HepG2 (cell line): Measurements from ENCODE around the gene SLC5A6. TPM values are rescaled to one million over a fixed set of nuclear protein-coding genes. Genes with fewer than 3 reads are reported as not detected.

Experiments
- CCAR2 ChIP-seq: fragments of 200-400 bp; formaldehyde crosslinking; optimal IDR thresholded peaks from 2 replicates; pipeline ENCODE3; 2018; ENCODE audit warnings: low read depth, mild to moderate bottlenecking, low read length, moderate library complexity
- KLF15 ChIP-seq: sonication (generic); formaldehyde crosslinking; IDR thresholded peaks from 2 replicates; pipeline ENCODE4 v1.8.1; 2023; ENCODE audit warnings: borderline replicate concordance, mild to moderate bottlenecking, inconsistent platforms, missing genetic modification reagents, mixed read lengths
- NFIB ChIP-seq: sonication (generic); formaldehyde crosslinking; IDR thresholded peaks from 2 replicates; pipeline ENCODE4 v1.9.0; 2021; ENCODE audit warnings: missing genetic modification reagents, mild to moderate bottlenecking, borderline replicate concordance
- NFYC ChIP-seq: IDR thresholded peaks from 2 replicates; pipeline ENCODE4 v1.6.1; 2016; ENCODE audit warnings: missing genetic modification reagents, missing compliant biosample characterization
- PAXIP1 ChIP-seq: sonication (generic); formaldehyde crosslinking; conservative IDR thresholded peaks from 2 replicates; pipeline ENCODE4 v1.4.0; 2020; ENCODE audit warnings: mild to moderate bottlenecking, missing genetic modification reagents, moderate library complexity
- PCBP2 ChIP-seq: fragments of 200-400 bp; formaldehyde crosslinking; optimal IDR thresholded peaks from 2 replicates; pipeline ENCODE3; 2018; ENCODE audit warnings: low read length, low read depth; ENCODE audit not compliant: poor library complexity, severe bottlenecking
- RXRA ChIP-seq: sonication (generic); formaldehyde crosslinking; IDR thresholded peaks from 2 replicates; pipeline ENCODE4 v1.5.1; 2020; ENCODE audit warnings: missing genetic modification reagents
- SALL2 ChIP-seq: sonication (generic); formaldehyde crosslinking; IDR thresholded peaks from 2 replicates; pipeline ENCODE4 v1.8.1; 2023; ENCODE audit warnings: mild to moderate bottlenecking, missing genetic modification reagents, inconsistent platforms
- TRIM24 ChIP-seq: sonication (generic); formaldehyde crosslinking; IDR thresholded peaks from 2 replicates; pipeline ENCODE4 v1.8.0; 2022; ENCODE audit warnings: mild to moderate bottlenecking, missing genetic modification reagents
- ZC3H13 ChIP-seq: sonication (generic); formaldehyde crosslinking; IDR thresholded peaks from 2 replicates; pipeline ENCODE4 v1.8.1; 2023; ENCODE audit warnings: mild to moderate bottlenecking, missing genetic modification reagents, moderate library complexity
- ZNF34 ChIP-seq: sonication (generic); formaldehyde crosslinking; IDR thresholded peaks from 2 replicates; pipeline ENCODE4 v1.4.0; 2020; ENCODE audit warnings: mild to moderate bottlenecking, missing genetic modification reagents, borderline replicate concordance
- ZNF761 ChIP-seq: sonication (generic); formaldehyde crosslinking; conservative IDR thresholded peaks from 2 replicates; pipeline ENCODE4 v1.4.0; 2020; ENCODE audit warnings: mild to moderate bottlenecking, missing genetic modification reagents
- polyA plus RNA-seq, 8 experiments: library from polyadenylated mRNA; depleted of rRNA in 3 of 8; stranded (reverse) in 7 of 8; unstranded in 1 of 8; fragments of >200 nt; fragmentation: Illumina TruSeq in 4 of 8; extraction: Trizol in 4 of 8; gene quantifications; 2 replicates each; pipeline versions ENCODE4 v1.2.1 to v1.2.3, GENCODE V29; 2011 to 2016; ENCODE audit warnings: low read depth in 4 of 8, missing spikeins in 1 of 8, mixed read lengths in 1 of 8; ENCODE audit not compliant: insufficient read depth in 1 of 8
- total RNA-seq, 5 experiments: library from RNA; depleted of rRNA; stranded (reverse); fragments of >200 nt; fragmentation: Illumina TruSeq; extraction: Trizol; gene quantifications; 2 replicates each; pipeline ENCODE4 v1.2.3, GENCODE V29; 2016; ENCODE audit warnings: low read depth in 1 of 5
- TF ChIP-seq, protein P1 (sequence below): IDR thresholded peaks from 2 replicates; pipeline ENCODE4 v1.6.1; 2016; ENCODE audit warnings: missing compliant biosample characterization, missing genetic modification reagents, borderline replicate concordance
- TF ChIP-seq, protein P2 (sequence below): IDR thresholded peaks from 2 replicates; pipeline ENCODE4 v1.6.1; 2016; ENCODE audit warnings: control low read depth
- TF ChIP-seq, protein P3 (sequence below): sonication (generic); formaldehyde crosslinking; IDR thresholded peaks from 2 replicates; pipeline ENCODE4 v1.4.0; 2020; ENCODE audit warnings: mild to moderate bottlenecking, missing genetic modification reagents, borderline replicate concordance

Gene SLC5A6
- total and polyA plus RNA-seq, 2 of the 13 experiments (the other 11 are each of a cell fraction or from before 2014, with no cell fraction given): 135 to 417 TPM

- TF ChIP-seq, protein P1, sequence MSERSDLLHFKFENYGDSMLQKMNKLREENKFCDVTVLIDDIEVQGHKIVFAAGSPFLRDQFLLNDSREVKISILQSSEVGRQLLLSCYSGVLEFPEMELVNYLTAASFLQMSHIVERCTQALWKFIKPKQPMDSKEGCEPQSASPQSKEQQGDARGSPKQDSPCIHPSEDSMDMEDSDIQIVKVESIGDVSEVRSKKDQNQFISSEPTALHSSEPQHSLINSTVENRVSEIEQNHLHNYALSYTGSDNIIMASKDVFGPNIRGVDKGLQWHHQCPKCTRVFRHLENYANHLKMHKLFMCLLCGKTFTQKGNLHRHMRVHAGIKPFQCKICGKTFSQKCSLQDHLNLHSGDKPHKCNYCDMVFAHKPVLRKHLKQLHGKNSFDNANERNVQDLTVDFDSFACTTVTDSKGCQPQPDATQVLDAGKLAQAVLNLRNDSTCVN (CRISPR knock-in tag): no peak; the same call in 1 of the 2 replicates
- peak; percentile 59 for TF ChIP-seq SALL2 (CRISPR knock-in tag)
- TF ChIP-seq TRIM24: no peak
- TF ChIP-seq NFIB (CRISPR knock-in tag): no peak
- no peak for TF ChIP-seq PCBP2
- peak; percentile 58 for TF ChIP-seq NFYC (CRISPR knock-in tag)
- peak; percentile 79 for TF ChIP-seq ZC3H13 (CRISPR knock-in tag)
- no peak for TF ChIP-seq ZNF34
- TF ChIP-seq RXRA (CRISPR knock-in tag): peak; percentile 96
- no peak; the same call in 1 of the 2 replicates for TF ChIP-seq ZNF761 (CRISPR knock-in tag)
- TF ChIP-seq KLF15 (CRISPR knock-in tag): no peak
- TF ChIP-seq, protein P2, sequence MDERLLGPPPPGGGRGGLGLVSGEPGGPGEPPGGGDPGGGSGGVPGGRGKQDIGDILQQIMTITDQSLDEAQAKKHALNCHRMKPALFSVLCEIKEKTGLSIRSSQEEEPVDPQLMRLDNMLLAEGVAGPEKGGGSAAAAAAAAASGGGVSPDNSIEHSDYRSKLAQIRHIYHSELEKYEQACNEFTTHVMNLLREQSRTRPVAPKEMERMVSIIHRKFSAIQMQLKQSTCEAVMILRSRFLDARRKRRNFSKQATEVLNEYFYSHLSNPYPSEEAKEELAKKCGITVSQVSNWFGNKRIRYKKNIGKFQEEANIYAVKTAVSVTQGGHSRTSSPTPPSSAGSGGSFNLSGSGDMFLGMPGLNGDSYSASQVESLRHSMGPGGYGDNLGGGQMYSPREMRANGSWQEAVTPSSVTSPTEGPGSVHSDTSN (CRISPR knock-in tag): no peak
- TF ChIP-seq PAXIP1 (CRISPR knock-in tag): peak; percentile 99
- TF ChIP-seq CCAR2: no peak
- TF ChIP-seq, protein P3, sequence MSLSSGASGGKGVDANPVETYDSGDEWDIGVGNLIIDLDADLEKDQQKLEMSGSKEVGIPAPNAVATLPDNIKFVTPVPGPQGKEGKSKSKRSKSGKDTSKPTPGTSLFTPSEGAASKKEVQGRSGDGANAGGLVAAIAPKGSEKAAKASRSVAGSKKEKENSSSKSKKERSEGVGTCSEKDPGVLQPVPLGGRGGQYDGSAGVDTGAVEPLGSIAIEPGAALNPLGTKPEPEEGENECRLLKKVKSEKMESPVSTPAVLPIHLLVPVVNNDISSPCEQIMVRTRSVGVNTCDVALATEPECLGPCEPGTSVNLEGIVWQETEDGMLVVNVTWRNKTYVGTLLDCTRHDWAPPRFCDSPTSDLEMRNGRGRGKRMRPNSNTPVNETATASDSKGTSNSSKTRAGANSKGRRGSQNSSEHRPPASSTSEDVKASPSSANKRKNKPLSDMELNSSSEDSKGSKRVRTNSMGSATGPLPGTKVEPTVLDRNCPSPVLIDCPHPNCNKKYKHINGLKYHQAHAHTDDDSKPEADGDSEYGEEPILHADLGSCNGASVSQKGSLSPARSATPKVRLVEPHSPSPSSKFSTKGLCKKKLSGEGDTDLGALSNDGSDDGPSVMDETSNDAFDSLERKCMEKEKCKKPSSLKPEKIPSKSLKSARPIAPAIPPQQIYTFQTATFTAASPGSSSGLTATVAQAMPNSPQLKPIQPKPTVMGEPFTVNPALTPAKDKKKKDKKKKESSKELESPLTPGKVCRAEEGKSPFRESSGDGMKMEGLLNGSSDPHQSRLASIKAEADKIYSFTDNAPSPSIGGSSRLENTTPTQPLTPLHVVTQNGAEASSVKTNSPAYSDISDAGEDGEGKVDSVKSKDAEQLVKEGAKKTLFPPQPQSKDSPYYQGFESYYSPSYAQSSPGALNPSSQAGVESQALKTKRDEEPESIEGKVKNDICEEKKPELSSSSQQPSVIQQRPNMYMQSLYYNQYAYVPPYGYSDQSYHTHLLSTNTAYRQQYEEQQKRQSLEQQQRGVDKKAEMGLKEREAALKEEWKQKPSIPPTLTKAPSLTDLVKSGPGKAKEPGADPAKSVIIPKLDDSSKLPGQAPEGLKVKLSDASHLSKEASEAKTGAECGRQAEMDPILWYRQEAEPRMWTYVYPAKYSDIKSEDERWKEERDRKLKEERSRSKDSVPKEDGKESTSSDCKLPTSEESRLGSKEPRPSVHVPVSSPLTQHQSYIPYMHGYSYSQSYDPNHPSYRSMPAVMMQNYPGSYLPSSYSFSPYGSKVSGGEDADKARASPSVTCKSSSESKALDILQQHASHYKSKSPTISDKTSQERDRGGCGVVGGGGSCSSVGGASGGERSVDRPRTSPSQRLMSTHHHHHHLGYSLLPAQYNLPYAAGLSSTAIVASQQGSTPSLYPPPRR (CRISPR knock-in tag): peak; percentile 90; the same call in 1 of the 2 replicates
Observed at GRCh38 chr2:27177441-27178351, 34.4 kb downstream of the SLC5A6 start (continued).
